ENCODE data around the gene TLN1.

Gene TLN1

DNA sequence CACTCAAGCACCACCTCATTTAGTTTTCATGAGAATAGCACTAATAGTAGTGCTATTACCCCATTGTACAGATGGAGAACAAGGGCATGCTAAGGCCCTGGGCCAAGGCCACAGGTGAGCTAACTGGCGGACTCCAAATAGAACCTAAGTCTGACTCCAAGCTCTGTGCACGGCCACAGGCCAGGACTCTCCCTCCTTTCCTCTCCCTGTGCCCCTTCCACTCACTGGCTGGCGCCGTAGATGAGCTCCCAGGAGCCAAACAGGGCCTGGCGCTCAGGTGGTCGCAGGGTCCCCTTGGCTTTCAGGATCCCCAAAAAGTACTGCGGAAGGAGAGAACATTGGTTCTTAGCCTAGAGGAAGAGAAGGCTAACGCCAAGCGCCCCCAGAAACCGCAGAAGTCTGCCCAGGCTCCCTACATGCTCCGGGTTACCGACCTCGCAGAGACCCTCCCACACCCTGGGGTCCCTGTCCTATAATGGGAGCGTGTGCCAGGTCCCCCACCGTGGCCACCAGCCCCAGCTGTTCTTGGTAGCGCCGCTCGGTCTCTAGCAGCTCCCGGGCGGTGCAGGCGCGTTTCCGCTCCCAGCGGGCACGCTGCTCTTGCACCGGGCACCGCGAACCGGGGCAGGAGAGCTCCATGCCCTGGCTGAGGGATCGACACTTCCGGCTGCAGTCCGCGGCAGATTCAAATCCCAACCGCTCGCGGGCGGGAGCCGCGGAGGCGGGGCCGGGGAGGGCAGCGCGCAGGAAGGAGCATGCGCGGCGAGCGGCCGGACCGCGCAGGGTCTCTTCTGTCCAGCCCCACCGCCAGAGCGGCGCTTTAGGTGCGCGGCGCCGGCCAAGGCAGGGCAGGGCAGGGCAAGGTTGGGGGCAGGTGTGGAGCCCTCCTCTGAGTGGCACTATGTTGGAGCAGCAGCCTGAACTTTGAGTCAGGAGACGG, 67.2 kb downstream of the TLN1 start, which contains the start of gene ARHGEF39 (continued):
- TF ChIP-seq ZNF654 (tag by site-specific recombination; IDR thresholded peaks at IDR 0.05; ENCODE audit: low read depth), result no peak
- TF ChIP-seq TSHZ1 (tag by site-specific recombination; IDR thresholded peaks at IDR 0.05; ENCODE audit: borderline replicate concordance), result no peak
- peak; percentile 62; the same call in 1 of the 2 replicates for TF ChIP-seq CTCF (tag by site-specific recombination; IDR thresholded peaks at IDR 0.05)
- no peak for TF ChIP-seq RBAK (tag by site-specific recombination; IDR thresholded peaks at IDR 0.05)
- no peak for TF ChIP-seq ZNF558 (tag by site-specific recombination; IDR thresholded peaks at IDR 0.05)
- 0 out of 2 replicates have a peak, but pooled peaks have one; percentile 69 for TF ChIP-seq ZNF610 (tag by site-specific recombination; IDR thresholded peaks at IDR 0.05; ENCODE audit: borderline replicate concordance)
- TF ChIP-seq ZNF544 (tag by site-specific recombination; IDR thresholded peaks at IDR 0.05), result no peak
- TF ChIP-seq ZNF426 (tag by site-specific recombination; IDR thresholded peaks at IDR 0.05), result no peak
- TF ChIP-seq ZNF600 (tag by site-specific recombination; IDR thresholded peaks at IDR 0.05), result peak; percentile 85
- no peak for TF ChIP-seq ZNF148 (tag by site-specific recombination; IDR thresholded peaks at IDR 0.05; ENCODE audit: borderline replicate concordance)
- TF ChIP-seq ZNF843 (tag by site-specific recombination; IDR thresholded peaks at IDR 0.05), result no peak
- TF ChIP-seq ZNF530 (tag by site-specific recombination; IDR thresholded peaks at IDR 0.05; ENCODE audit: low read depth), result no peak
- TF ChIP-seq KLF8 (tag by site-specific recombination; IDR thresholded peaks at IDR 0.05), result no peak

DNA sequence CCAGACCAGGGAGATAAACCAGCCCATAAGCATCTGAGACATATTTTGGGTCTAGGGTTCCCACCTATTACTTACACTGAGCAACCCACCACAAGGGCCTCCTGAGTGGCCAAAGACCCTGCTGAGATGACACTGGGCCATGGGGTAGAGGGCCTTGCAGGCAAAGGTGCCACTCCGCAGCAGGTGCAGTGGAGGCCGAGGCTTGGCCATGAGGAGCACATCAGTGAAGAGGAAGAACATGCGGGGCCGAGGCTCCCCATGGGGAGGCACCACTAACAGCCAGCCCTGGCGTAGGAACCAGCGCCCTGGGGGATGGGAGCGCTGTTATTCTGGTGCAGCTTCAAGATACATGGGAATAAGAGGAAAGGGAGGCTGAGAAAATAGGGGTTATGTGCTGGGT, 69.6 kb downstream of the TLN1 start:
- Histone ChIP-seq H3K9me3 (ENCODE audit: control insufficient read depth, insufficient read depth, low read depth, low read length) (no peaks in the 10 kb centered on the region), H3K27ac (ENCODE audit: extremely low read depth, low read depth, low read length) (no peak overlapping the region), H3K4me3 (ENCODE audit: low read depth, low read length) (no peak overlapping the region), H3K4me1 (ENCODE audit: control insufficient read depth, insufficient read depth, low read length) (peaks cover 8% of the 10 kb centered on the region; the same call in 1 of the 2 replicates), H3K36me3 (ENCODE audit: control insufficient read depth in 2 of 2, insufficient read depth in 1 of 2, low read length in 2 of 2) (peaks cover 5 to 40% of the 10 kb centered on the region in 2 experiments)
- ChIA-PET POLR2A (interaction anchor here (1.6 to 3.0 kb wide), 3 partner anchors 26 to 69 kb away, joined by 4 to 23 read pairs (median 15); partner anchors contain the start of genes CREB3 and TLN1), CTCF (interaction anchor here (0.5 to 14.5 kb wide), 9 partner anchors 15 to 143 kb away, joined by 3 to 157 read pairs (median 13); partner anchors contain the start of gene TPM2)
- no peak for TF ChIP-seq GLIS2 (tag by site-specific recombination; IDR thresholded peaks at IDR 0.05)
- TF ChIP-seq ZNF560 (tag by site-specific recombination; IDR thresholded peaks at IDR 0.05; ENCODE audit: borderline replicate concordance), result no peak
